Measurements from ENCODE around the gene NLRC5. TPM values are rescaled to one million over a fixed set of nuclear protein-coding genes. Genes with fewer than 3 reads are reported as not detected.
A peak's percentile ranks its signal among the peaks of the same experiment; 100 is the strongest.

The NLRC5 gene
- total RNA-seq = 60.1 TPM

GRCh38 chr16:56988948-56989945 lies at the start of gene NLRC5:
Gene NLRC5, plus strand, starts transcription at chr16:56989557. Its CDS starts 31,156 bp downstream, at chr16:57020713.
- intact Hi-C loops (cut with DNase I) = no loop called here
- ATAC-seq (peak; percentile 92), DNase-seq (ENCODE audit: low spot score) (peak; percentile 91)

DNA sequence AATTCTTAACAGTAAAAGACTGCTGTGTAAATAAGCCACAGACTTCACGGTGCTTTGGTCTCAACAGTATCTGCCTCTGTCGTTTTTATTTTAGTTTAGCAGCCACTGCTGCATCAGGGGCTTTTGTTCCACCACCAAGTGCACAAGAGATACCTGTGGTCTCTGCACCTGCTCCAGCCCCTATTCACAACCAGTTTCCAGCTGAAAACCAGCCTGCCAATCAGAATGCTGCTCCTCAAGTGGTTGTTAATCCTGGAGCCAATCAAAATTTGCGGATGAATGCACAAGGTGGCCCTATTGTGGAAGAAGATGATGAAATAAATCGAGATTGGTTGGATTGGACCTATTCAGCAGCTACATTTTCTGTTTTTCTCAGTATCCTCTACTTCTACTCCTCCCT lies 49.6 kb upstream of the NLRC5 start:
- intact Hi-C loops (cut with DNase I) = loop anchor here (10.0 kb wide), 1 partner anchor 75 kb away; the partner anchor contains the start of gene SLC12A3

GRCh38 chr16:56941092-56941491 lies 48.3 kb upstream of the NLRC5 start:
- DNase-seq (ENCODE audit: low spot score) = no peak
- no peak for ATAC-seq
- intact Hi-C loops (cut with DNase I) = loop anchor here (10.0 kb wide), 1 partner anchor 76 kb away; the partner anchor contains the start of gene SLC12A3

More for the DNA sequence above, 49.6 kb upstream of the NLRC5 start:
- ATAC-seq (no peak), DNase-seq (ENCODE audit: low spot score) (no peak)

GRCh38 chr16:56941856-56942331 lies 47.5 kb upstream of the NLRC5 start:
- ATAC-seq = no peak
- DNase-seq (ENCODE audit: low spot score) = no peak
- intact Hi-C loops (cut with DNase I) = loop anchor here (10.0 kb wide), 1 partner anchor 77 kb away; the partner anchor contains the start of gene SLC12A3

- DNase-seq (ENCODE audit: low spot score) = no peak
- ATAC-seq = no peak
- intact Hi-C loops (cut with DNase I) = loop anchor here (10.0 kb wide), 1 partner anchor 79 kb away; the partner anchor contains the start of gene SLC12A3
Measured at GRCh38 chr16:56943761-56944375, 45.5 kb upstream of the NLRC5 start.

GRCh38 chr16:56944954-56945839 lies 44.2 kb upstream of the NLRC5 start:
- peak; percentile 10 for ATAC-seq
- intact Hi-C loops (cut with DNase I) = loop anchor here (10.0 kb wide), 1 partner anchor 80 kb away; the partner anchor contains the start of gene SLC12A3
- no peak for DNase-seq (ENCODE audit: low spot score)

- intact Hi-C loops (cut with DNase I) = loop anchor here (10.0 kb wide), 1 partner anchor 81 kb away; the partner anchor contains the start of gene SLC12A3
- no peak for DNase-seq (ENCODE audit: low spot score)
Measured at GRCh38 chr16:56945847-56946527, 43.4 kb upstream of the NLRC5 start.

DNA sequence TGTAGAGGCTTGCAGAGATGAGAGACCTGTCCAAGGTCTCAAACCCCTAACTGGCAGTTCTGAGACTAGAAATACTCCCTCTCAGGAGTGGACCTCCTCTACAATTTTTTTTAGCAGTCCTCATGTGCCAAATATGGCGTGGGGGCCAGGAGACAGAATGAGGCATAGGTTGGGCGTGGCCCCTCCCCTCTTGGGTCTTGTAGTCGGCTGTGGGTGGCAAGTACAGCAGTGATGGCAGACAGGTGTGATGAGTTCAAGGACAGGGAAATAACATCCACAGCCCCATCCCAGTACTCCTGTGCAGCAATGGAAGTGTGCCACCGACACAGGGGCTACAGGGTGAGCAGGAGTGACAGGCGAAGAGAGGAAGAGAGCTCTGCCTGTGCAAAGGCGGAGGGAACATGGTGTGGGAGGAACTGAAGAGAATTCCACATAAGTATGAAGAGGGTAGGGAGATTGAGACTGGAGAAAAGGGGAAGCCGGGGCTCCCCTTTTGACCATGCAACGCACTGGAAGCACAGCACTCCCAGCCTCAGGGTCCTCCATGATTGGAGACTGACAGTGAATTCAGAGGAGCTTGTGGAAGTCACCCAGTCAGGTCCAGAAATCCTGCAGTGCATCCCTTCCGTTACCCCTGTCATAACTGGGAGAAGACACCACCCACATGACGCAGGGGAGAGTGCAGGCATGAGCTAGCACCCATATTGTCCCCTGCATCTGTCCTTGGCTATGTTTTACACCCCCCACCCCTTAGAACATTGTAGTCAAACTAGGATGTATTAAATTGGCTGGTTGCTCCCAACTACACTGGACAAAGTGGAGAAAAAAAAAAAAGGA lies 42.4 kb upstream of the NLRC5 start:
- intact Hi-C loops (cut with DNase I) = loop anchor here (10.0 kb wide), 1 partner anchor 82 kb away; the partner anchor contains the start of gene SLC12A3
- DNase-seq (ENCODE audit: low spot score) = no peak
- ATAC-seq = peak; percentile 2

More at GRCh38 chr16:56945847-56946527, 43.4 kb upstream of the NLRC5 start:
- ATAC-seq = peak; percentile 55

DNA sequence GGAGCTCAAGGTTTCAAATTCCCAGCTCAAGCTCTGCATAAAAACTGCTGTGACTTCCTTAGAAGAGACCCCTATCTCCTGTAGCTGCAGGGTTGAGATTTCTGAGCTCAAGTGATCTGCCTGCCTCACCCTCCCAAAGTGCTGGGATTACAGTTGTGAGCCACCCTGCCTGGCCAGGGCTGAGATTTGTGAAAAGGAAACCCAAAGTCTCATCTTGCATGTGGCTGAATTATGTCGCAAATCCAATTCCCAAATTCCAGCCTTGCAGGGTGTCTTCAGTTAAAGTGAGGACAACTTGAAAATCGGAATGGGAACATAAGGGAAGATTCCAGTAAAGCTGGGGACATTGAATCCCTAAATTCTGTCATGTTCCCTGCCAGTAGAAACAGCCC lies 41.8 kb upstream of the NLRC5 start:
- intact Hi-C loops (cut with DNase I) = loop anchor here (10.0 kb wide), 1 partner anchor 83 kb away; the partner anchor contains the start of gene SLC12A3
- ATAC-seq = no peak
- no peak for DNase-seq (ENCODE audit: low spot score)

DNA sequence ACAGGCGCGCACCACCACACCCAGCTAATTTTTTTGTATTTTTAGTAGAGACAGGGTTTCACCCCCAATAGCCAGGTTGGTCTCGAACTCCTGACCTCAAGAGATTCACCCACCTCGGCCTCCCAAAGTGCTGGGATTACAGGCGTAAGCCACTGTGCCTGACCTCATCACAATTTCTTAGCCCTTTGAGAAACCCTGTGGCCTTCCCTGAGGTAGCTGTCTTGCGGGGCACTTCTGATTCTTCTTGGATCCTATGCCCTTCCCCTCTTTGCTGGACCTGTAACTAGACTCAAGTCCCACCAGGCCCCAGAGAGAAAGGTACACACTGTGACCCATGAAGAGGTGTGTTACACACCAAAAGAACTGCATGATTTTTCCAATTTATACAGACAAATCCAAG lies 41.1 kb upstream of the NLRC5 start:
- intact Hi-C loops (cut with DNase I) = loop anchor here (10.0 kb wide), 1 partner anchor 83 kb away; the partner anchor contains the start of gene SLC12A3
- no peak for ATAC-seq

GRCh38 chr16:56950051-56950450 lies 39.3 kb upstream of the NLRC5 start:
- DNase-seq (ENCODE audit: low spot score) (no peak), ATAC-seq (no peak)
- intact Hi-C loops (cut with DNase I) = no loop called here

More for the DNA sequence above, 41.1 kb upstream of the NLRC5 start:
- DNase-seq (ENCODE audit: low spot score) = no peak

DNA sequence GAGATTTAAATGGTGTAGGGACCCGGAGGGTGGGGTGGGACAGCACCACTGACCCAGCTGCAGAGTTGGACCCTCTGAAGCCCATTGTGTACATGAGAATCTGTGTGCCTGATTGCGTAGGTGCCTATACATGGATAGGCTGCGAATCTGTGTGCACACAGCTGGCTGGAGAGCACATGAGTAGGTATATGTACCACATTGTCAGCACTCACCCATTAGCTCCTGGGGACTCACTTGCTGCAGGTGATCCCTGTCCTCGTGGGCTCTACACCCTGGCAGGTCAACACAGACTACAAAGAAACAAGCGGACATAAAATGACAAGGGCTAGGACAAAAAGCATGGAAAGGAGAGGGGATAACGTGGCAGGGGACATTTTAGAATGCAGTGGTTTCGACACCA lies 38.9 kb upstream of the NLRC5 start:
- no peak for DNase-seq (ENCODE audit: low spot score)
- ATAC-seq = no peak
- intact Hi-C loops (cut with DNase I) = no loop called here

DNA sequence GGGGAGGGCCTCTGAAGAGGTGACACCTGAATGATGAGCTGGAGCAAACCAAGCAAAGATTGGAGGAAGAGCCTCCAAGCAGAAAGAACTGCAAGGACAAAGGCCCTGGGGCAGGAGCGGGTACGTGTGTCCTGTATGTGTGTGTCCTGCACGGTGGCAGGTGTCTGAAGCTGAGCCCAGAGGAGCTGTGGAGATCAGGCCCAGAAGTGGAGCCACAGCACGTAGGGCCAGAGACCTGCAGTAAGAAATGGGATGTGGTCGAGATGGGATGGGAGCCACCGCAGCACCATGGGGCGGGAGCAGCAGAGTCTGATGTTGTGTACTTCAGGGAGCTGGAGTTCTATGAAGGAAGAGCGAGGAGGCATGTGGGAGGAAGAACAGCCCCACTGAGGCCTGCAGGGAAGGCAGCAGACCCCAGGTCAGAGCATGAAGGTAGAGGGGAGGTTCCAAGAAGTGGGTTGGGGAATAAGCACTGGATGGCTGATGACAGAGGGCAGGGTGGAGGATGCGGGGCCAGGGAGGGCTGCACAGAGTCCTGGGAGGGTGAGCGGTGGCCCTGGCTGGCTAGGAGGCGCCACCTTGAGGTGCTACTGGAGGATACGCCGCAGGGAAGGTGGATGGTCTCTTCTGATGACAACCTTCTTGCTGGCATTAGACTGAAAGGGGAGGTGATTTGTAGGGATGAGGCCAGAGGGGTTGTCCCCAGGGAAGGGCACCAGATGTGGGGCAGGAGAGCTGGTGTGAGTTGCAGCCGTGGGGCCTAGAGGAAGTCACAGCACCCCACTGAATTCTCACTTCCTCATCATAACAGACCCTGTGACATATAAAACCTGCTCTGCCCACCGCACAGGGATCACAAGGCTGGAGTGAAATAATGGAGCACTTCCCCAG lies 38.2 kb upstream of the NLRC5 start:
- DNase-seq (ENCODE audit: low spot score) (no peak), ATAC-seq (peak; percentile 84)
- intact Hi-C loops (cut with DNase I) = no loop called here

DNA sequence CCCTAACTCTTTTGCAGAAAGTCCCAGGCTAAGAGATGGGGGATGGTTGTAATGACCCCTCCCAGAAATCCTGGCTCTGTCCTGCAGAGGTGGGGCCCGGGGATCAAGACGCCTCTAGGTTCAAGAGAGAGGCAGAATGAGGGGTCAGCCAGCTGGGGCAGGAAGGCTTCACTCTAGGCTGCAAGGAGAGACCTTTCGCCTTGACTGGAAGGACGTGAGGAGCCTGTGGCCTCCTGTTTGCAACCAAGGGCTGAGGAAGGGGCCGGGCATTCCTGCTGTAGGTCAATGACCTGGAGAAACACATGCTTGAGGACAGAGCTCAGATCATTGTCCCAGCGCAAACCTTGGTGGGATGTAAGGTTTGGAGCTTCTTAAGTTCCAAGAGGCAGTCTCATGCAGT lies 36.4 kb upstream of the NLRC5 start:
- DNase-seq (ENCODE audit: low spot score) (no peak), ATAC-seq (no peak)
- intact Hi-C loops (cut with DNase I) = no loop called here

DNA sequence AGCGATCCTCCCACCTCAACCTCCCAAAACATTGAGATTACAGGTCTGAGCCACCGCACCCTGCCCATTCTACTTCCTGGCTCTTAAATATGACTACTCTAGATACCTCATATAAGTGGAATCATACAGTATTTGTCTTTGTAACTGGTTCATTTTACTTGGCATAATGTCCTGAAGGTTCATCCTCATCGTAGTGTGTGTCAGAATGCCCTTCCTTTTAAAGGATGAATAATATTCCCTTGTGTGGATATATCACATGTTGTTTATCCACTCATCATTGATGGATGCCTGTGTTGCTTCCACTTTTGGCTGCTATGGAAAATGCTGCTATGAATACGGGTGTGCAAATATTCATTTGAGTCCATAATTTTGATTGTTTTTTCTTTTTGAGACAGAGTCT lies 33.3 kb upstream of the NLRC5 start:
- intact Hi-C loops (cut with DNase I) = no loop called here
- ATAC-seq = no peak
- no peak for DNase-seq (ENCODE audit: low spot score)

- DNase-seq (ENCODE audit: low spot score) (no peak), ATAC-seq (no peak)
- intact Hi-C loops (cut with DNase I) = no loop called here
Measured at GRCh38 chr16:56956756-56957155, 32.6 kb upstream of the NLRC5 start.
